Spleen (tissue), 11 donors: ENCODE measurements around the gene MEGF6. TPM values are rescaled to one million over a fixed set of nuclear protein-coding genes. Genes with fewer than 3 reads are reported as not detected.

Source experiments
- DNase-seq: peaks from one replicate; pipeline ENCODE4 v3.0.0-alpha.2; 2020
- H3K27ac ChIP-seq, 8 donors: fragments of 200-600 bp; sonication (generic) in 7 of 8; 1 replicate in 4 of 8; 2 replicates in 4 of 8; pipeline versions ENCODE4 v1.5.0 to v1.8.0; 2016 to 2021; ENCODE audit warnings: inconsistent platforms in 4 of 8, mild to moderate bottlenecking in 4 of 8, moderate library complexity in 1 of 8
- H3K27me3 ChIP-seq, 7 donors: fragments of 200-600 bp; sonication (generic) in 6 of 7; replicated peaks in 1 of 7; 1 replicate in 4 of 7; 2 replicates in 3 of 7; pipeline versions ENCODE4 v1.5.0 to v1.8.0; 2016 to 2021; ENCODE audit warnings: inconsistent platforms in 3 of 7, mild to moderate bottlenecking in 1 of 7
- H3K36me3 ChIP-seq, 6 donors: fragments of 200-600 bp; sonication (generic) in 5 of 6; 1 replicate in 4 of 6; 2 replicates in 2 of 6; pipeline versions ENCODE4 v1.5.0 to v1.8.0; 2016 to 2021; ENCODE audit warnings: inconsistent platforms in 2 of 6
- H3K4me1 ChIP-seq, 6 donors: fragments of 200-600 bp; sonication (generic) in 5 of 6; 1 replicate in 3 of 6; 2 replicates in 3 of 6; pipeline versions ENCODE4 v1.5.0 to v1.8.0; 2016 to 2021; ENCODE audit warnings: inconsistent platforms in 3 of 6
- H3K4me3 ChIP-seq, 8 donors: fragments of 200-600 bp; sonication (generic) in 7 of 8; 1 replicate in 4 of 8; 2 replicates in 4 of 8; pipeline versions ENCODE4 v1.5.0 to v1.8.0; 2016 to 2021; ENCODE audit warnings: inconsistent platforms in 4 of 8, mild to moderate bottlenecking in 4 of 8, moderate library complexity in 2 of 8
- H3K9me3 ChIP-seq, 8 donors: fragments of 200-600 bp; sonication (generic) in 7 of 8; 1 replicate in 4 of 8; 2 replicates in 4 of 8; pipeline versions ENCODE4 v1.5.0 to v1.8.0; 2016 to 2021; ENCODE audit warnings: inconsistent platforms in 4 of 8
- POLR2A ChIP-seq, 3 donors: fragments of 450-650 bp; IDR thresholded peaks; one replicate each; pipeline ENCODE4 v1.5.1; 2017; ENCODE audit warnings: antibody characterized with exemption in 3 of 3, mild to moderate bottlenecking in 1 of 3
- POLR2AphosphoS5 ChIP-seq, 3 donors: sonication (generic); formaldehyde crosslinking; IDR thresholded peaks; one replicate each; pipeline ENCODE4 v1.5.1; 2017; ENCODE audit warnings: antibody characterized with exemption in 3 of 3
- WGBS, 5 donors: extraction: QIAGEN DNeasy Blood & Tissue Kit in 3 of 5; methylation state at CpG; one replicate each; pipeline versions ENCODE4 v1.1.5 to v1.1.7; 2013 to 2018; 5-methylcytosine and 5-hydroxymethylcytosine counted together
- intact Hi-C: fragments of 100-400 bp; cut with DNase I; formaldehyde crosslinking; loops from one replicate; pipeline ENCODE4 v1.15.0; 2023; ENCODE audit warnings: low total_unique reads
- polyA plus RNA-seq, 3 donors: library from polyadenylated mRNA; stranded (reverse); fragments of 200-250 nt; gene quantifications; one replicate each; pipeline ENCODE4 v1.2.1, GENCODE V29; 2013
- total RNA-seq, 7 donors: library from RNA; depleted of rRNA in 3 of 7; stranded (reverse); fragments of >200 nt in 3 of 7; fragmentation: NEBNext Ultra II Directional in 4 of 7; extraction: Animal tissue kit (Norgen Biotek cat#: 25700) in 4 of 7; gene quantifications; one replicate each; pipeline versions ENCODE4 v1.1.0 to v1.2.1, GENCODE V29; 2016 to 2021
- TF ChIP-seq, protein P1 (sequence below), 11 experiments: fragments of 200-600 bp in 7 of 11; fragments of 450-650 bp in 4 of 11; sonication (generic) in 4 of 11; IDR thresholded peaks in 8 of 11; conservative IDR thresholded peaks in 3 of 11; 1 replicate in 7 of 11; 2 replicates in 4 of 11; pipeline versions ENCODE4 v1.4.0 to v1.8.0; 2016 to 2021; ENCODE audit warnings: antibody characterized with exemption in 11 of 11, inconsistent platforms in 4 of 11, mild to moderate bottlenecking in 1 of 11
- donor health status: healthy with polysubstance abuse.
- donor health status: DM: no; HTN: no; CAD: no; lungs with moderate emphysema.
- donor health status: DM: no; HTN: no; CAD: no.
- donor health status: Bipolar disorder and iron deficiency.
- donor health status: healthy.
- donor health status: DM: no; HTN: no; CAD: no.
- donor health status: DM: yes; HTN: yes; CAD: no.

Gene MEGF6
- total and polyA plus RNA-seq, 10 donors, result 8.7 to 39.5 (median 20.3) TPM

DNA sequence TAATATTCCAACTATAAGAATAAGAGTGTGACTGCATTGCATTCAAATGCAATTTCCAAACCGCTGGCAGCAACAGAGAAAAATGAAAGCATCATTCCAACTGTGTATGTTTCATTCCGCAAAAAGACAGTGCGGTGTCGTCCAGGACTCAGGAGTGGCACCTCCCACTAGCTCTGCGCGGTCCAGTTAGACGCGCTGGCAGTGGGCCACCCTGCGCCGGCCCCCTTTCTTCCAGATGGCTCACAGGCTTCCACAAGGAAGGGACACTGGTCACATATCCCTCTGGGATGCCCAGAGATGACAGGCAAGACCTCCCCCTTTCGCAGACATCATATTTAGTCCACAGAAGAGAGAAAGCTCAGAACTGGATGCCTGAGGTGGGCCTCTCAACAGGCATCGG is 26.7 kb upstream of the MEGF6 start:
- no peaks in the 10 kb centered on the region for H3K4me1 ChIP-seq
- peak; percentile 41 for DNase-seq
- TF ChIP-seq POLR2A (IDR thresholded peaks at IDR 0.05), result no peak
- peak in 1 of 3 donors; percentile 34 for TF ChIP-seq POLR2AphosphoS5 (IDR thresholded peaks at IDR 0.05)
- H3K27ac ChIP-seq, result no peak overlapping the region
- no peaks in the 10 kb centered on the region for H3K9me3 ChIP-seq
- H3K4me3 ChIP-seq, result no peak overlapping the region
- H3K27me3 ChIP-seq, result no peaks in the 10 kb centered on the region
- 87 to 97% (median 94%) methylated on average over 11 to 12 of the region's 12 CpGs for WGBS, 5 donors
- H3K36me3 ChIP-seq, result peaks cover 0 to 100% (median 78%) of the 10 kb centered on the region in 6 donors
- intact Hi-C loops, result no loop called here

DNA sequence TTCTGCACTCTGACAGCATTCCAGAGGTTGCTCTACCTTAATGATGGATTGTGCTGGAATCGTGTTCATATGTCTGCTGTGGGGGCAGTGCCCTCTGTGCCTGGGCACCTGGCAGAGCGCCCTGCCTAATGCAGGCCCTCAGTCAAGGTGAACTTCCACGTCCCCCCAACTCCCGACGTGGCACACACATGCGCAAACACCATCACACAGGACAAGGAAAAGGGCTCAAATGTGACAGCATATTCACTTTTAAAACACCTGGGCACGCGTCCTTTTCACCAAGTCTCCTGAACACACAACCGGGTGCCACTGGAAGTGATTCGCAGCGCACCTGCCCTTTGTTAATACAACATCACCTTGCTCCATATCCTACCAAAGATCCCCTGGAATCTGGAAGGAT is 25.2 kb upstream of the MEGF6 start:
- no peaks in the 10 kb centered on the region for H3K9me3 ChIP-seq
- no peaks in the 10 kb centered on the region for H3K27me3 ChIP-seq
- H3K27ac ChIP-seq, result no peak overlapping the region
- no peaks in the 10 kb centered on the region for H3K4me1 ChIP-seq
- H3K36me3 ChIP-seq, result peaks cover 0 to 100% (median 89%) of the 10 kb centered on the region in 6 donors
- 95 to 99% (median 97%) methylated on average over 11 of the region's 11 CpGs for WGBS, 5 donors
- intact Hi-C loops, result no loop called here
- peak; percentile 34 for DNase-seq
- no peak overlapping the region for H3K4me3 ChIP-seq
- TF ChIP-seq POLR2A (IDR thresholded peaks at IDR 0.05) (no peak), POLR2AphosphoS5 (IDR thresholded peaks at IDR 0.05) (no peak)
- TF ChIP-seq, protein P1, sequence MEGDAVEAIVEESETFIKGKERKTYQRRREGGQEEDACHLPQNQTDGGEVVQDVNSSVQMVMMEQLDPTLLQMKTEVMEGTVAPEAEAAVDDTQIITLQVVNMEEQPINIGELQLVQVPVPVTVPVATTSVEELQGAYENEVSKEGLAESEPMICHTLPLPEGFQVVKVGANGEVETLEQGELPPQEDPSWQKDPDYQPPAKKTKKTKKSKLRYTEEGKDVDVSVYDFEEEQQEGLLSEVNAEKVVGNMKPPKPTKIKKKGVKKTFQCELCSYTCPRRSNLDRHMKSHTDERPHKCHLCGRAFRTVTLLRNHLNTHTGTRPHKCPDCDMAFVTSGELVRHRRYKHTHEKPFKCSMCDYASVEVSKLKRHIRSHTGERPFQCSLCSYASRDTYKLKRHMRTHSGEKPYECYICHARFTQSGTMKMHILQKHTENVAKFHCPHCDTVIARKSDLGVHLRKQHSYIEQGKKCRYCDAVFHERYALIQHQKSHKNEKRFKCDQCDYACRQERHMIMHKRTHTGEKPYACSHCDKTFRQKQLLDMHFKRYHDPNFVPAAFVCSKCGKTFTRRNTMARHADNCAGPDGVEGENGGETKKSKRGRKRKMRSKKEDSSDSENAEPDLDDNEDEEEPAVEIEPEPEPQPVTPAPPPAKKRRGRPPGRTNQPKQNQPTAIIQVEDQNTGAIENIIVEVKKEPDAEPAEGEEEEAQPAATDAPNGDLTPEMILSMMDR (IDR thresholded peaks at IDR 0.05 in 8 of 11, conservative IDR thresholded peaks at IDR 0.05 in 3 of 11), result no peak

GRCh38 chr1:3636080-3636479 is 24.8 kb upstream of the MEGF6 start:
- TF ChIP-seq, protein P1 (IDR thresholded peaks at IDR 0.05 in 8 of 11, conservative IDR thresholded peaks at IDR 0.05 in 3 of 11), result no peak
- TF ChIP-seq POLR2AphosphoS5 (IDR thresholded peaks at IDR 0.05), result no peak
- TF ChIP-seq POLR2A (IDR thresholded peaks at IDR 0.05), result no peak
- 90 to 99% (median 96%) methylated on average over 12 to 14 of the region's 14 CpGs for WGBS, 5 donors
- Histone ChIP-seq H3K27ac (no peak overlapping the region), H3K4me1 (no peaks in the 10 kb centered on the region), H3K27me3 (no peaks in the 10 kb centered on the region), H3K36me3 (peaks cover 0 to 100% (median 91%) of the 10 kb centered on the region in 6 donors), H3K9me3 (no peaks in the 10 kb centered on the region), H3K4me3 (no peak overlapping the region)
- peak; percentile 29 for DNase-seq
- intact Hi-C loops, result no loop called here

- Histone ChIP-seq H3K4me3 (no peak overlapping the region), H3K36me3 (peaks cover 0 to 100% (median 96%) of the 10 kb centered on the region in 6 donors), H3K27ac (no peak overlapping the region), H3K4me1 (peaks cover 0 to 7% (median 3%) of the 10 kb centered on the region in 6 donors), H3K9me3 (no peaks in the 10 kb centered on the region), H3K27me3 (no peaks in the 10 kb centered on the region)
- WGBS, 5 donors, result 91 to 97% (median 95%) methylated on average over 22 of the region's 22 CpGs
- DNase-seq, result peak; percentile 42
- intact Hi-C loops, result no loop called here
- peak in 1 of 3 donors; percentile 15 for TF ChIP-seq POLR2AphosphoS5 (IDR thresholded peaks at IDR 0.05)
- no peak for TF ChIP-seq POLR2A (IDR thresholded peaks at IDR 0.05)
Observed at GRCh38 chr1:3634059-3634800, 22.9 kb upstream of the MEGF6 start.

- DNase-seq, result peak; percentile 71
- TF ChIP-seq POLR2AphosphoS5 (IDR thresholded peaks at IDR 0.05) (no peak), POLR2A (IDR thresholded peaks at IDR 0.05) (no peak)
- TF ChIP-seq, protein P1 (IDR thresholded peaks at IDR 0.05 in 8 of 11, conservative IDR thresholded peaks at IDR 0.05 in 3 of 11), result no peak
- no peak overlapping the region for H3K27ac ChIP-seq
- H3K9me3 ChIP-seq, result no peaks in the 10 kb centered on the region
- H3K36me3 ChIP-seq, result peaks cover 0 to 100% (median 96%) of the 10 kb centered on the region in 6 donors
- no peaks in the 10 kb centered on the region for H3K27me3 ChIP-seq
- intact Hi-C loops, result no loop called here
- WGBS, 5 donors, result 90 to 96% (median 95%) methylated on average over 15 to 28 of the region's 28 CpGs
- H3K4me3 ChIP-seq, result no peak overlapping the region
- H3K4me1 ChIP-seq, result peaks cover 0 to 7% (median 3%) of the 10 kb centered on the region in 6 donors
Observed at GRCh38 chr1:3633344-3634058, 22.2 kb upstream of the MEGF6 start.
